Hematopoietic multipotent progenitor cell treated with erythropoietin and hydrocortisone succinate and interleukin-3 and kit ligand, for 17 days (in vitro differentiated cells): ENCODE data around the gene ELK4.

Source experiments
- DNase-seq: peaks from one replicate; pipeline ENCODE4 v3.0.0-alpha.2; 2015; ENCODE audit warnings: low spot score

ELK4 gene, protein sequence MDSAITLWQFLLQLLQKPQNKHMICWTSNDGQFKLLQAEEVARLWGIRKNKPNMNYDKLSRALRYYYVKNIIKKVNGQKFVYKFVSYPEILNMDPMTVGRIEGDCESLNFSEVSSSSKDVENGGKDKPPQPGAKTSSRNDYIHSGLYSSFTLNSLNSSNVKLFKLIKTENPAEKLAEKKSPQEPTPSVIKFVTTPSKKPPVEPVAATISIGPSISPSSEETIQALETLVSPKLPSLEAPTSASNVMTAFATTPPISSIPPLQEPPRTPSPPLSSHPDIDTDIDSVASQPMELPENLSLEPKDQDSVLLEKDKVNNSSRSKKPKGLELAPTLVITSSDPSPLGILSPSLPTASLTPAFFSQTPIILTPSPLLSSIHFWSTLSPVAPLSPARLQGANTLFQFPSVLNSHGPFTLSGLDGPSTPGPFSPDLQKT

GRCh38 chr1:205631768-205632668, at the start of gene ELK4:
TSS of gene ELK4 (minus strand) at chr1:205632011. CDS start at chr1:205623882, 8,129 bp downstream.
- DNase-seq, result peak; percentile 96

DNA sequence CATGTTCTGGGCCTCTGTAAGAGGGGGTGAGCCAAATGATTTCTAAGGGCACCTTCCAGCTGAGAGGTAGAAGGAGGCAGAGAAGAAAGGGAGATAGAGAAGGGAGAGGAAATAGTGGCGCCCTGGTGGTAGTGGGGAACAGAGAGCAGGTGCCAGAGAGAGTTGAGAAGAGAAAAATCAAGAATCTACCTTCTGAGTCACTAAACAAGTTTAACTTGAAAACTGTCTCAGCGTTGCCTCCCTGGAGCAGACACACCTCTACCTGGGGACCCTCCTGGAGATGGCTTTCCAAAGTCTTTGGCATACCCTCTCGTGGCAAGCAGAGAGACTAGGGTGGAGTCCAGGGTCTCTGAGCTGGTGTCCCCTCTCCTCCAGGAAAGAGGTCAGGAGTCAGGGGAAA, 49.6 kb upstream of the ELK4 start:
- no peak for DNase-seq

DNA sequence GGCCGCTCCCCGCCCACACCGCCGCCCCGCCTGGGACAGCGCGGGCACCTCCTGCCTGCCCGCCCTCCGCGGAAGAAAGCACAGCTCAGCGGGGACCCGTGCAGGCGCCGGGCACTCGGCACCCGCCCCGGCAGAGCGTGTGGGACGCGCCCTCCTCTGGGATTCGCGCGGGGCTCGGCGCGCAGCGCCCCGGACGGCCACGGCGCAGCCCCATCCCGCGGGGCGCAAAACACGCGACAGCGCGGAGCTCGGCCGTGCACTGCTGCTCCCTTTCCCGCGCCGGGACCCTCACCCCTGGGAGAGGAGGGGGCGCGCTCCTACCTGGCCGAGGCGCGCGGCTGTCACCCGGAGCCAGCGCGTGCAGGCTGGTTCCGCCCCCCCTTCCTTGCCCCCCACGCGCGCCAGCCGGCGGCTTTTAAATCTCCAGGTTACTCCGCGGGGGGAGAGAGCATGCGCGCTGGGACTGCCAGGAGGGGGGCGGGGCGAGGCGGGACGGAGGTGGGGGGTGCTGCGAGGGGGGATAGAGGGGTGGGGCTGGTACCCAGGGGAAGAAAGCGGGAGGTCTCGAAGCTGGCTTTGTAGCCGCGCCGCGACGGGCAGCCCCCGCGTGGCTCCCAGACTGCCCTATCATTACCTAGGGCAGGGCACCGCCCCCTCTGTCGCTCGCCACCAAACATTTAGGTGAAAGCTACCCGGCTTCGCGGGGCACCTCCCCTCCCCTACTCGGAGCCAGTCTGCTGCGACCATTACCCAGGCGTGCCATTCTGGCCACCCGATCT, 48.5 kb upstream of the ELK4 start, which contains the start of gene SLC45A3:
Gene SLC45A3, minus strand, starts transcription at position 437 of the 779 bp plus-strand sequence. CDS start 15,853 bp downstream, outside the sequence.
- peak; percentile 36 for DNase-seq

GRCh38 chr1:205678286-205679111, 46.7 kb upstream of the ELK4 start:
- peak; percentile 79 for DNase-seq

- no peak for DNase-seq
Observed at GRCh38 chr1:205677167-205677566, 45.4 kb upstream of the ELK4 start.

- DNase-seq, result no peak
Observed at GRCh38 chr1:205676597-205676996, 44.8 kb upstream of the ELK4 start.

- DNase-seq, result no peak
Observed at GRCh38 chr1:205676002-205676401, 44.2 kb upstream of the ELK4 start.

DNA sequence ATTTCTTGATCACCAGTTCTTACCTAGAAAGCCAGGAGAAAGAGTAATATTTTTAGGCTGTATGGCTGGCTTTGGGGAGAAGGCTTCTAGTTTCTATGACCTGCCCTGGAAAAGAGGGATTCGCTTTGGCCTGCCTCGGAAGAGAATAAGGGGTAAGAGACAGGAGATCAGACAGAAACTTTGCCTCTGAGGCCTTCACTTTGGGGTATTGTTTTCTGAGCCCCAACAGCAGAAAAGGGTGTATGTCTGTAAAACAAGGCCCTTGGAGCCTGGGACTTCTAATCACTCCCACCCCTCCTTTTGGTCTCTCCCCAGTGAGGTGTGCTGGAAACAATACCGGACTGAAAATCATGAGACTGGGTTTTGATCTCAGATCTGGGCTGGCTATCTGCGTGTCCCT, 43.4 kb upstream of the ELK4 start:
- no peak for DNase-seq

GRCh38 chr1:205672970-205673369, 41.2 kb upstream of the ELK4 start:
- DNase-seq, result no peak

DNA sequence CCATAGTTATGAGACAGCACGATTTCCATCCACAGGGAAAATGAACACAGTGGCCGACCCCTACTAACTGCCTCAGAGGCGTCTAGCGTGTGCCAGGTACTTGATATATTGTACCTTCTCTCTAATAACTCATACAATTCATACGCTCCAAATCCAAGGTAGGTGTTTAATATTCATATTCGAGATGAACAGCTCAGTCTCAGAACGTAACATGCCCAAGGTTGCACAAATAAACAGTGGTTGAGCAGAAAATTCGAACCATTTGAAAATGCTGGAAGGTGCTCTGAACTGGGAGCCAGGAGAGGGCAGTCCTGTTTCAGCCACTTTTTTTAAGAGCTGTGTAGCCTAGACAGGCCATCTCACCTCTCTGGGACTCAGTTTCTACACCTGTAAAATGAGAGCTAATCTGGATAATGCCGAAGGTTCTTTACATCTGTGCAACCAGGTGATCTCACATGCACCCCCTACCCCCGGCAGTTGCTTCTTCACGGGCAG, 40.6 kb upstream of the ELK4 start:
- DNase-seq, result no peak

DNA sequence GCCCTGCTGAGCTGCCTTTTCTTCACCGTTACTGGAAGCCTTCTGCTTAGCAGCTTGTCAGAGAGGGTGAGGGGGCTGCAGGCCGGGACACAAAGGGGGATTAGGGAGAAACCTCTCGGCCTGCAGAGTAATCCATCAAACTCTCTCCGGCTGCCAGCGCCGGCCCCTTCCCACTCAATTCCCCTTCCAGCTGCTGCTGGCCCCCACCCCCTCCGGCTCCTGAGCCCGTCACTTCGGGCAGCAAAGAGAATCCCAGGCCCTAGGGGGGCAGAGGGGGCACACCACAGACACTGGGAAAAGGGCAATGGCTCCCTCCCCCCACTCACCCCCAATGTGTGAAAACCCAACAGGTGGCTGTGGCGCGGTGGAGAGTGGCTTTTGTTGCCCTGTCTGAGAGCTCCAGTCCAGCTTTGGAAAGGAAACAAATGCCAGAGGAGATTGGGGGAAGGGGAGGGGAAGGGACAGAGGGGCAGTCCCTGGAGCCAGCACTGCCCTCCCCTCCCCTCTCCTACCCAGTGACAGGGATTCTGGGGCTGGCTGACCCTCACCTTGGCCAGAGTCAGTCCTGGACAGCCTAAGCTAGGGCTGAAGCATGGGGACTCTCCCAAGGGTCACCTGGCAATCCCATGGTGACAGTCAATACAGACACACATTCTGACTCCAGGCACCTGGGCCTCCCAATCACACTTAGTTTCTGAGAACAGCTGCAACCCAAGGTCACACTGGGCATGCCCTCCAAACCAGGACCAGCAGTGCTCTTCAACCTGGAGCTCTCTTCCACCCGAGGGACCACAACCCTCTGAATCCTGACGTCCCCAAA, 39.0 kb upstream of the ELK4 start:
- DNase-seq, result no peak

- no peak for DNase-seq
Observed at GRCh38 chr1:205670150-205670446, 38.3 kb upstream of the ELK4 start.

GRCh38 chr1:205669341-205670149, 37.7 kb upstream of the ELK4 start:
- DNase-seq, result peak; percentile 45

GRCh38 chr1:205668951-205669340, 37.1 kb upstream of the ELK4 start:
- no peak for DNase-seq

DNA sequence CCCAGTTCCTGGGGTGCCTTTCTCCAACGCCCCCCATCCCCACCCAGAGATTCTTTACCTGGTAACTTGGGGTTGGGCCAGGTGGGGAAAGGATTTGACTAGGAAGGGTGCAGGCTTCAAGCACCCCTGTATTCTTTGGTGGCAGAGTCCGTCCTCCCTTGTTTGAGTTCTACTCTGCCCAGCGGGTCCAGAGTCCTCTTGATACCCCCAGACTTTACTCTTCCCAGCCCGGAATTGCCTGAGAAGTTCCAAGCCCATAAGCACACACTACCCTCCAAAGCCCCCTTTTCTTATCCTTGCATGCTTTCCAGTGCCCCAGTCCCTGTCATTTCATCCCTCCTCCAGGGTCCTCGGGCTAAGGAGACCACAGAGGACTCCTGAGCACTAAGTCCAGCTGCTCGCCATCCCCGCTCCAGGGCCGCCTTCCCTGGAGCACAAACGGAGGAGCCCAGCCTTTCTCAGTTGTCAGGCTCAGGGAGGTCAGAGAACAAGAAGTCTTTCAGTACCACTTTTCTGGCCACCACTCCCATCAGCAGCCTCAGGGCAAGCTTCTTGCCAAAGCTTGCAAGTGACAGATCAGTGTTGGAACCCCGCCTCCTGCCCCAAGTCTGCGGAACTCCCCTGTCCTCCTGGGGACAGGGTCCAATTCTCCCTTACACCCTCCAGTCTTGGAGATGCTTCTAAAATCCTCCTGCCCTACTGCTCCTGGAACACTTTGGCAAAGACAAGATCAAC, 36.3 kb upstream of the ELK4 start:
- no peak for DNase-seq

- no peak for DNase-seq
Observed at GRCh38 chr1:205666372-205667166, 34.8 kb upstream of the ELK4 start.

DNA sequence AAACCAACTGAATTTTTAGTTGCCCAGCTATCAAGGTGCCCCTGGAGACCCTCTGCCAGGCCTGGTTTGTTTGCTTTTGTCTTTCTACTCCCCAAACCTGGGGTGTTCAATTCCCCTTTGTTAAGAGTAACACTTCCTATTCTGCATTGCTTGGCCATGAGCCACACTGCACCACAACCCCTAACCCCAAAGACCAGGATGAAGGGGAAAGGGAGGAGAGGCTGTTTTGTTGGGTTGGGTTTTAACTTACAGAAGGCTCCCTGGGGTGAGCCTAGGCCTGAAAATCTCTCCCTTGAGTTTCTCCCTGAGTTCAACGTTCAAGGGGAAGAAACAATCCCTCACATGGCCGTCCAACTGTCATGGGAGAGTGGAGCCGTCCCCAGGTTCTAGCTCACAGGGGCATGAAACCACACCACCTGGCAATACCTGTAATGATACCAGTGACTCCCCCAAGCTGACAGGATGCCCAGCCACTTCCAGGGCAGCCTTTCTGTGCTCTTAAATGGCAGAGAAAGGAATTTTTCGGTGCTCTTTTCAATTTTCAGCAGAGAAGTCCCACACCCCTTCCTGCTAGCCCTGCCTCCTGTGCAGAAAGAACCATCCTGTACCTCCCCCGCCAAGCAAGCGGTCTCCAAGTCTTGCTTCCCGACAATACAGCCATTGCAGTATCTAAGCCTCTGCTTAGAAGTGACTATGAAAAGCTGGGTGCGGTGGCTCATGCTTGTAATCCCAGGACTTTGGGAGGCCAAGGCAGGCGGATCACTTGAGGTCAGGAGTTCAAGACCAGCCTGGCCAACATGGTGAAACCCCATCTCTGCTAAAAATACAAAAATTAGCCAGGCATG, 33.6 kb upstream of the ELK4 start:
- DNase-seq, result no peak
